GM10248 (cell line): ENCODE results near the gene KCNQ1.

Experiments
- CTCF ChIA-PET: fragments of 300-600 bp; sonication (Branson Sonifier 250); formaldehyde crosslinking; extraction: SDS; loops from one replicate; lab custom pipeline; 2021; ENCODE audit warnings: antibody characterized with exemption; lab: Yijun Ruan, JAX
- POLR2A ChIA-PET: fragments of 350-650 bp; sonication (Branson Sonifier 250); formaldehyde crosslinking; extraction: SDS; loops from one replicate; lab custom pipeline; 2020; ENCODE audit warnings: antibody characterized with exemption; lab: Yijun Ruan, JAX
- DNase-seq: peaks from one replicate; pipeline ENCODE4 v3.0.0; 2012; ENCODE audit errors: extremely low spot score
- TF ChIP-seq, protein P1 (sequence below): IDR thresholded peaks from 2 replicates; pipeline ENCODE4 v1.5.1; 2012; ENCODE audit warnings: mild to moderate bottlenecking, low read depth; ENCODE audit errors: extremely low read depth, missing control alignments, control extremely low read depth

KCNQ1 gene

DNA sequence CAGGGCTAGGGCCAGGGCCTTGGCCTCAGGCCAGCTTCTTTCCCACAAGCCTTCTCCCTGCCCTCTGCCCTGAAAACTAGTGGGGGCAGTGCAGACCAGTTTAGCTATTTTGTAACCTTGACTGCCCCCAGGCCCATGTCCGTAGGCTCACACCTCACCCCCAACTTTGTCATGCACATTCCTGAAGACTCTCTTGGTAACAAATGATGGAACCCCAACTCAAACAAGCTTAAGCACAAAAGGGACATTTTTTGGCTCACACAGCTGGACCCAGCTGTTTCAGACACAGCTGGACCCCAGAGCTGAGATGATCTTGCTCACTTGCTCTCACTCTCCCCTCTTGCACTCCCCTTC lies 208.4 kb downstream of the KCNQ1 start:
- DNase-seq, result no peak
- TF ChIP-seq, protein P1, sequence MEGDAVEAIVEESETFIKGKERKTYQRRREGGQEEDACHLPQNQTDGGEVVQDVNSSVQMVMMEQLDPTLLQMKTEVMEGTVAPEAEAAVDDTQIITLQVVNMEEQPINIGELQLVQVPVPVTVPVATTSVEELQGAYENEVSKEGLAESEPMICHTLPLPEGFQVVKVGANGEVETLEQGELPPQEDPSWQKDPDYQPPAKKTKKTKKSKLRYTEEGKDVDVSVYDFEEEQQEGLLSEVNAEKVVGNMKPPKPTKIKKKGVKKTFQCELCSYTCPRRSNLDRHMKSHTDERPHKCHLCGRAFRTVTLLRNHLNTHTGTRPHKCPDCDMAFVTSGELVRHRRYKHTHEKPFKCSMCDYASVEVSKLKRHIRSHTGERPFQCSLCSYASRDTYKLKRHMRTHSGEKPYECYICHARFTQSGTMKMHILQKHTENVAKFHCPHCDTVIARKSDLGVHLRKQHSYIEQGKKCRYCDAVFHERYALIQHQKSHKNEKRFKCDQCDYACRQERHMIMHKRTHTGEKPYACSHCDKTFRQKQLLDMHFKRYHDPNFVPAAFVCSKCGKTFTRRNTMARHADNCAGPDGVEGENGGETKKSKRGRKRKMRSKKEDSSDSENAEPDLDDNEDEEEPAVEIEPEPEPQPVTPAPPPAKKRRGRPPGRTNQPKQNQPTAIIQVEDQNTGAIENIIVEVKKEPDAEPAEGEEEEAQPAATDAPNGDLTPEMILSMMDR, result no peak
- POLR2A ChIA-PET, result no interaction called here
- CTCF ChIA-PET, result no interaction called here

DNA sequence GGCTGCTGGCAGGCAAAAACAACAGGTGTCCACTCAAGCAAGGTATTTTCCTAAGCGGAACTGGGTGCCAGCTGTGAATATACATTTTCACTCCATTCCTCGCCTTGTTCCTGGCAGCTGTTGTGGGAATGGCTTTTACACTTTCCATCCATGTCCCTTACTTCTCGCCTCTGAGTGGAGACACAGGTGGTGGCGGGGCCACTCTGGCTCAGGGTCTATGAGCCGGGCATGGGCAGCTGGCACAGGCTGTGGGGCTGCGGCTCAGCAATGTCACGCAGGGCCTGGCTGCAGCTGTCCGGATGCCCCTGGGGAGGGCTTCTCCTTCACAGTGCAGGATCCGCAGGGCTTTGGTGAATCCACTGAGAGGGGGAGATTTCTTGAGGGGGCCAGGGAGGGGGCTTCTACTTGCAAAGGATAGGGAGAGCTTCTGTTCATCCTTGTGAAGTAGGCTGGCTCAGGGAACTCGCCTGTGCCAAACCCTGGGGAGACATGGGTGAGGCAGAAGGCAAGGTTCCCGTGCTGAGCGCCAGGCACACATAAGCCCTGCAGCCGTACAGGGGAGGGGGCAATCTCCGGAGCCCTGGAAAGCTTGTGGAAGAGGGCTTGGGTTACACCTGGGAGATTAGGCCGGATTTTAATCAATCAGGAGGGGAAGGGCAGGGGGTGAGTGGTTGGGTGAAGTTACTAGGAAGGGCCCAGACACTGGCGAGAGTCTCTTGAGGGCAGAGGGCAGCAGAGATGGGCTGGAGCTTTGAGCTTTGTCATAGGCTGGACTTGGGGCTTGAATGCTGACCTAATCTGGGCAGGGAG lies 209.3 kb downstream of the KCNQ1 start:
- CTCF ChIA-PET, result no interaction called here
- TF ChIP-seq, protein P1, result no peak
- DNase-seq, result no peak
- POLR2A ChIA-PET, result no interaction called here

DNA sequence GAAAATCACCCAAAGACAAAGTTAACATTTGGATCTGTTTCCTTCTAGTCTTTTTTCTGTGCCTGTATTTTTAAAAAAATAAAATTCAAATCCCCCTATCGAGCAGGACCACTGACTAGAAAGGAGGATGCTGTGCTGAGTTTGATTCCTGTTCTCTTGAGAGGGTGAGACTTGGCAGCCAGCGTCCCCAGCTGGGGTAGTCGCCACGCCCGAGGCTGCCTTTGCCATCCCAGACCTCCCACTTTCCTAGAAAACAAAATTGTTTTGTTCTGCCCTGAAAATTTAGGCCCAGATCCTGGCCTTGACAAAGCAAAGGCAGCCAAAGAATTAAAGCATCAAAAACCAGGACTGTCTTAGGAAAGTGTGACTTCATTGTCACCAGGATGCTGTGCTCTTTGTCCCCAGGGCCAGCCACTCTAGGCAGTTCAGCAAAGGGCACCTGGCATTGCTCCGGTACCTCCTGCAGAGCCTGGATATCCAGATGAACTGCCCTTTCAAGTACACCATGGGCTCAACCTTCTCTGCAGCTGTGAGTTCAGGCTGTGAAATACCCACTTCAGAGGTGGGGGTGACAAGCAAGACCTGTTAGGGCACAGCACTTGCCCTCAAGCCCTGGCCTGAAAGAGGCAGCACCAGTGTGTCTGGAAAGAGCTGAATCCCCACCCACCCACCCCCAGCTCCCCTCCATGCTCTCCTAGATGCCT lies 210.4 kb downstream of the KCNQ1 start:
- DNase-seq, result no peak
- TF ChIP-seq, protein P1, result no peak
- ChIA-PET CTCF (no interaction called here), POLR2A (no interaction called here)

DNA sequence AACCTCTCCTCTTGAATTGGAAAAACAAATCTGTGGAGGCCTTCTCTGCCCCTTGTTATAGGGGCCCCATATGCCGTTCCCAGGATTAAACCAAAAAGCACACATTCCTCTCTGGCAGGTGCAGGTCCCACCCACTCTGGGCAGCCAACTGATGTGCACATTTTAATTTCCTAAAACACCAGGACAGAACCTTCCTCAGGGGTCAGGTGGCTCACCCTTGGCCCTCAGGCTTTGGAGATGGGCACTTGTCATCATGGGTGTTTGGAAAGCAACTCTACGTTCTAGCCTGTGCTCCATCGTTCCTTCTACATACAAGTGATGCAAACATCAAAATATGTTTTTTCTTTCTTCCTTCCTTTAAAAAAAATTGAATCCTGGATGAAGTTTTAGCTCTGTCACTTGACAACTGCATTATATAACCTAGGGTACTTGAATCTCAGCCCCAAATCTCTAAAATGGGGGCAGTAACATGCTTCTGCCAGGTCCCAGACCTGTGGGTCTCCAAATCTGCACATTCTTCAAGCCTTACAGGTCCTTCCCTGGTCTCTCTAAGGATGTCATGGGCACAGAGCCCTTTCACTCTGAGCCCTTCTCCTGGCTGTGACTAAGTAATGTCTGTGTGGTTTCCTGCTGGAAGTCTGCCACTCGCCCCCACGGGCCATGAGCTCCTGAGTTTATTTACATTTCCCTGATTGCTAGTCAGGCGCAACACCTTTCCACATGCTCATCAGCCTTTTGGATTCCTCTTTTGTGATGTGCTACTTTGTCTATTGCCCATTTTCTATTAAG lies 211.2 kb downstream of the KCNQ1 start:
- TF ChIP-seq, protein P1, result no peak
- no peak for DNase-seq
- ChIA-PET POLR2A (no interaction called here), CTCF (no interaction called here)

DNA sequence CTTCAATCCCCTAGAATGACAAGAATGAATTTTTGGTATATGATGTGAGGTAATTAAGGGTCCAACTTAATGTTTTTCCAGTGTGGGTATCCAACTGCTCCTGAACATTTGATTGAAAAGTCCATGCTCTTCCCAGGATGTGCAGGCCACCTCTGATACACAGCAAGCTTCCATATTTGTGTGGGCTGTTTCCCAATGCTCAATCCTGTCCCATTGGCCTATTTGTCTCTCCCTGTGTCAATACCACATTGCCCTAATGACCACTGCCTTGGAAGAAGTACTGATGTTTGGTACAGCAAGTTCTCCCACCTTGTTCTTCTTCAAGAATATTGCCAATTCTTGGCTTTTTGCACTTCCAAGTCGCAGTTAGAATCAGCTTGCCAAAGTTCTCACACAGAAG lies 212.1 kb downstream of the KCNQ1 start:
- POLR2A ChIA-PET, result no interaction called here
- no peak for DNase-seq
- CTCF ChIA-PET, result no interaction called here
- TF ChIP-seq, protein P1, result no peak

DNA sequence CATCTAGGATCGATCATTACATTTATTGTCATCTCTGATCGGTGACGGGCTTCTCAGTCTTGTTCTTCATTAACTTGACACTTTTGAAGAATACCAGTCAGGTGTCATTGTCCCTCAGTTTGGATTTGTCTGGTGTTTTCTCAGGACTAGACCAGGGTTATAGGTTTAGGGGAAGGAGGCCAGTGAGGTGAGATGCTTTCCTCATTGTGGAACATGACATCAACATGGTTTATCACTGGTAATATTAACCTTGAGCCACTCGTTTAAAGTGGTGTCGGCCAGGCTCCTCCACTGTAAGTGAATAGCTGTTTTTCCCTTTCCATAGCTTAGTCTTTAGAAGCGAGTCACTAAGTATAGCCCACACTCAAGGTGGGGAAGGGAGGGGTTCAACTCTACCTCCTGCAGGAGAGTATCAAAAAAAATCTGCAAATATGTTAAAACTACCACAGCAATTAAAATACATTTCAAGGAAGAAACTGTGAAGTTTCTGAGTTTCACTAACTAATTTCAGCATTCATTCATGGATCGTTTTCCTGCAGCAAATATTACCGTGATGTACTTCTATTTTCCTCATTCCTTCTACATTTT lies 213.0 kb downstream of the KCNQ1 start:
- no peak for DNase-seq
- ChIA-PET CTCF (no interaction called here), POLR2A (no interaction called here)
- TF ChIP-seq, protein P1, result no peak
